ENCODE data around the gene CDK19.

GRCh38 chr6:110645685-110646418 is 169.4 kb downstream of the CDK19 start:
- TF ChIP-seq CTCF (IDR thresholded peaks at IDR 0.05) (no peak), POLR2A (IDR thresholded peaks at IDR 0.05) (no peak), EP300 (IDR thresholded peaks at IDR 0.05) (no peak)

Measured in upper lobe of left lung (tissue), 4 donors.